Eye (tissue), 1 donor: Measurements from ENCODE around the gene SH3BP5L.

Source experiments
- DNase-seq: peaks from one replicate; pipeline ENCODE4 v3.0.0-alpha.2; 2015

The SH3BP5L gene

DNA sequence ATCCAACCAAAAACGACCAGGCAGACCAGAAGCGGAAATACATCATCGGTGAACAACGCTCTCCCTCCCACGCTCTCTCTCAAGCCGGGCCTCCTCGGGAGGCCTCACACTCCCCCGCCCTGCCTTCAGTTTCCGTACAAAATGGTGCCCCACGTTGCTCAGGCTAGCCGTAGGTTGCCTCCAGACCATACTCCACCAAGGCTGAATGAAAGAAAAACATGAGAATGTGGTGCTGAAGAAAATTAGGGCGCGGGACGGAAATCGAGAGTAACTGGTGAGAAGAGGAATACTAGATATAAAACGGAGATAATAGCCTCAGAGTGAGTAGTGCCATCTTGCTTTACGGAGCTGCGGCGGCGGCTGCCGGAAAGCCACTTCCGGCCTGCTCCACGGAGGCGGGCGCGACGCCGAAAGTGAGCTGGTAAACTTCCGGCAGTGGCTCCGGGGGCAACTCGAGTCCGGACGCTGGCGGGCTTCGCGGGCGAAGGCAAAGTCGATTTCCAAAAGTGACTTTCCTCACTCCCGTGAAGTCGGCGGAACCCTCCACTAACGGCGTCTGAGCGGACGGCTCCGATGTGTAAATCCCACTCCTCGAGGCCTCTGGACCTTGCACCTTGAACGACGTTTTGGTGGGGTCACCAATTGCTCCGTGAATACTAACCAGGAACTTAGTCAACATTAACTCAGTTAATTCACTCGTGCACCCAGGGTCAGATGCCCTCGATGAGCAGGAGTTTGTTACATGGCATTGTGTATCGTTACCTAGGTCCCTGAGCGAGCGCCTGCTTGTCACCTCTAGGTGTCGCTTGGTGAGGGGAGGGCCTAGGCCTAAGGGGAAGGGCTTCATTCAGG is at the start of gene SH3BP5L:
Gene SH3BP5L, minus strand, starts transcription at position 7 of the 852 bp plus-strand sequence. CDS start 980 bp downstream, outside the sequence.
- peak; percentile 99 for DNase-seq

DNA sequence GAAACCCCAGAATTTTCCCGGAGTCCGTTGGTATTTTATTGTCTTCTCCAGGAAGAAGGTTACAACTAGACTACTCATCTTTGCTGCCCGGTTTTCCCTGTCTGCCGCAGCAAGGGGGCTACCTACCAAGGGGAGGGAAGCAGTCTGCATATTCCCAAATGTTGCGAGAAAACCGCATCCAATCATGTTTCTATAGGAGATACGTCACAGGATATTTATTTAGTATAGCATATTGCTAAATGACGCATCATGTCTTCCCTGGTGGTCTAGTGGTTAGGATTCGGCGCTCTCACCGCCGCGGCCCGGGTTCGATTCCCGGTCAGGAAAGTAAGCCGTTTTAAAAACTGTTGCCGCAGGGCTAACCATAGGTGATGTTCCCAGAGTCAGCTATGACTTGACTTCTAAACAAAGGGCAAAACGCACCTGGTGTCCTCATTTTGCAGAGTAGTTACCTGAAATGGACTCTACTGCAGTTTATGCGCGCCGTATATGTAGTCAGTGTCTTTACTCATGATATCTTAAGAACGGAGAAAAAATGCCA is 48.3 kb upstream of the SH3BP5L start:
- DNase-seq, result peak; percentile 99

DNA sequence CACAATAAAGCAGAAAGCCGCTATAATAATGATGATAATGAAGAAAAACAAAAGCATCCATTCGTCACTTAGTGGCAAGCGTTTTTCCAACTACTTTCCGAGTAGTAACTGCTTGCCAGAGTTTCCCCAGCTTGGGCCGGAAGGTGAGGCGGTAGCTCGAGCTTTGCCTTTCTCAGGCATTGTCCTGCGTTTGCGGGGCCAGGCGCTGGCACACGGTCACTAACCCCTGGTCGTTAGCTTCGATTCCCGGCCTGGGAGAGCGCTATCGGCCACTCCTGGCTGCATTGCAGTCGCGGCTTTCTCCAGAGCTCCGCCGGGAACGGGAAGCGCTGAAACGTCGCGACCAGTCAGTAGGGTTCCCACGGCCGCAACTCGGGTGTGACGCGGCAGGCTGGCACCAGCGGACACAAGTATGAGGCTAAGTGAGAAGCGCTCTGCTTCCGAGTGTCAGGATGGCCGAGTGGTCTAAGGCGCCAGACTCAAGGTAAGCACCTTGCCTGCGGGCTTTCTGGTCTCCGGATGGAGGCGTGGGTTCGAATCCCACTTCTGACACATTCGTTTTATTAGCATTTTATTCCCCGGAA is 47.8 kb upstream of the SH3BP5L start:
- peak; percentile 100 for DNase-seq

DNA sequence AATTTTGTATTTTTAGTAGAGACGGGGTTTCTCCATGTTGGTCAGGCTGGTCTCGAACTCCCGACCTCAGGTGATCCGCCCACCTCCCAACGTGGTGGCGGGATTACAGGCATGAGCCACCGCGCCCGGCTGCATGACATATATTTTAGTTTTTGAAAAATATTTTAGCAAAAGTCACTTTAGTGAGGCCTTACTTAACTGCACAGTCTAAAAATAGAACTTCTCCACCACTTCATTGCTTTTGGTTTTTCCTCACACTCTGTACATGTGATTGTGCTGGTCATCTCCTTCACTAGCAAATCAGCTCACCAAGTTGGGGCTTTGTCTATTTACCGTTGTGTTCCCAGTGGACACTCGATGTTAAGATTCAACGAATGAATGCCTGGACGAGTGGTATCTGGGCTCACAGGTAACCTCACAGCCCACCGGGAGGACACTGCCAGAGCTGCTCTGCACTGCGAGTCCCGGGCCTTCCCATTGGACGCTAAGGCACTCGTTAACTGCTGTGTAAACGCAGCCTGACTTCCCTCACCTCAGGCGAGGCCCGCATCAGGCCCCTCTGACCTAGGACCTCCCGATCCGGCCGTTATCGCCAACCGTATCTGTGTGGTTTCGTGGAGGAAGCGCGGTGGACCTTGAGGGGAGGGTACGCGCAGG is 47.2 kb upstream of the SH3BP5L start:
- DNase-seq, result peak; percentile 91

DNA sequence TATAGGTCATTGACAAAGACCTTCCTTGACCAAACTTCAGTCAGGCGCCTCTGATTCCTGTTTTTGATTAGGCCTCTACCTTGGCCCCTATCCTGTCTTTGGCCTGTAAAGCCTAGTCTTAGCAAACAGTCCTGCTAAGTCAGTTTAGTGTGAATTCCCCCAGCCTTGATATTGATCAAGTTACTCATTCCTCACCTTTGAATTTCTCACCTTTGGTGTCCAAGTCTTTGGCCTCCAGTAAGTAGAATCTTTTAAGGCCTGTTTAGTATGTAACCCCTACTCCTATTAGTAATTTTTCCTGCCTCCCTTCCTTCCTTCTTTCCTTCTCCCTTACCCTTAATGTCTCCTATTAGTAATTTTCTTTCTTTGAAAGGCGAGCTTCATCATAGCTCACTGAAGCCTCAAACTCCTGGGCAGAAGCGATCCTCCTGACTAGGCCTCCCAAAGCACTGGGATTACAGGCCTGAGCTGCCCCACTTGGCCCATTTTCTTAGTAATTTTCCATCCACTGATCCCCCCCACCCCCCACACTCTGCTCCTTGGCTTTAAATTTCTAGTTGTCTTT is 46.2 kb upstream of the SH3BP5L start:
- no peak for DNase-seq

DNA sequence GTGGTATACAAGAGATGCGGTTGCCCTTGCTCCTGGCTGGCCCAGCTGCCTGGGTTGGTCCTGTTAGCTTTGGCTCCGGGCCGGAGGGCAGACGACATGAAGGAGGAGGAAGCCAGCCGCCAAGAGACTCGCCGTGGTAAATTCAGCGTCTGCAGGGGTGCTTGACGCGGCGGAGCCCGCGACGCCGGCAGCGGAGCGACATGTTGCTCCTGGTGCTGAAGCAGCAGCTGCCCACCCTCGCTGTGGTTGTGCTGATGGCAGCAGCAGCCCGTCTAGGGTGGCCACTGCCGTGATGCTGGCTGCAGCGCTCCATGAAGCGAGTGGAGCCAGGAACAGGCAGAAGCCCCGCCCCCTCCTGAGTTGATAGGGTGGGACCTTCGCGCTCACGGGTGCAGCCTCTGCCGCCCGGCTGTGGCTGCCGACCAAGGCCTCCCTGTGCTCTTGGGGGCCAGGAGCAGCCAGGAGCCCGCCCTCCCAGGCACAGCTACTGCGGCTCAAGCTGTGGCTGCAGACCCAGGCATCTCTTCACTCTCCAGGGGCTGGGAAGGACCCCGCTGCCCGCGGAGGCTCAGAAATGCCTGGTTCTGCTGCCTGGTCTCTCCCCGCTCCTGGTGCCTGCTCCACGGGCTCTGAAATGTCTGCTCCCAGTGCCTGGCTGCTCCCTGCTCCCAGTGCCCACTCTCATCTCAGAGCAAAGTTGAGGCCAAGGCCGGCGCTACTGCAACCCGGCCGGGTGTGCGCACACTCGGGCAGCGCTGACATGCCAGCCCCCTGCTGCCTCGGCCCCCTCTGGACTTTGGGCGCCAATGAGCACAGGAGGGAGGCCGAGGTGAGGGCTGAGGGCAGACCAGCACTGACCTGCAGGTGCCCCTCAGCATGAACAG is 37.5 kb upstream of the SH3BP5L start:
- DNase-seq, result peak; percentile 94

DNA sequence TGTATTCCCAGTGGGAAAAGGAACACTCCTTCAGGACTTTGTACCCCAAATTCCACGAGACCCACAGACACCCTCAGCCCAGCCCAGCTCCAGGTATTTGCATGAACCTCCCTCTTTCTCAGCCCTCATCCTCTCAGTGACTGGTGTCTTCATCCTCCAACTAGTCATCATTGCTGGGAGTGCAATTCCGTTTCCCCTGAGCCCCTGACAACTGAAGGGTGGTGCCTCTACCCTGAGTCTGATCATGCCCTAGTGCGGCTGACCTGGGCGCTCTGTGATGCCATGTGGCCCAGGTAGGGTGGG is 36.9 kb upstream of the SH3BP5L start:
- no peak for DNase-seq

DNA sequence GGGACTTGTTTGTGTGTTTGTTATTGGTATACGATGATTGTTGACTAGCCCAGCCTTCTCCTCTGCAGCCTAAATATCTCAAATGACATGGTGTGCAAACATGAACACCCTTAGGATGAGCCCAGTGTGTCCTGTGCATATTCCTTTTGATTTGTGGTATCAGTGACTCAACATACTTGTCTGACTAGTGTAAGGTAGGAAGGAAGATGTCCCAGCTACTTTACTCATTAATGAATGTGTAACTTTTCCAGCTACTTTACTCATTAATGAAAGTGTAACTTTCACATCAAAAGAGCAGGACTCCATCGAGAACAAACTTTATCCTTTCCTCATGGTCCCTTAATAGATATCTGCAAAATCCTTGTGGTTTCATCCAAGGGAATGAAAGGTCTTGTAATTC is 35.9 kb upstream of the SH3BP5L start:
- no peak for DNase-seq

DNA sequence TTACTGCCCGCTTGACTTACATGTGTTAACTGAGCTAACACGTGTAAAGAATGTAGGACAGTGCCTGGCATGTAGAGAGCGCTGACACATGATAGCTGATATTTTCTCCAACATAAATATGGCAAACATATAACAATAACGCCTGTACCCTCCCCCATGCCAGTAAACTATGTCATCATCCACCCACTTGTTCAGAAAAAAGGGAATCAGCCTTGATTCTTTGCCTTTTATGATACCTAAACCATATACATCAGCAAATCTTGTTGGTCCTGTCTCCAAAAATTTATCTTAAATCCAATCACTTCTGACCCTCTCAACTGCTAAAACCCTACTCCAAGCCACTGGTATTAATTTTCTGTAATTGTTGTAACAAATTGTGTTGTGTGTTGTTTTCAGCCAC is 34.3 kb upstream of the SH3BP5L start:
- no peak for DNase-seq

DNA sequence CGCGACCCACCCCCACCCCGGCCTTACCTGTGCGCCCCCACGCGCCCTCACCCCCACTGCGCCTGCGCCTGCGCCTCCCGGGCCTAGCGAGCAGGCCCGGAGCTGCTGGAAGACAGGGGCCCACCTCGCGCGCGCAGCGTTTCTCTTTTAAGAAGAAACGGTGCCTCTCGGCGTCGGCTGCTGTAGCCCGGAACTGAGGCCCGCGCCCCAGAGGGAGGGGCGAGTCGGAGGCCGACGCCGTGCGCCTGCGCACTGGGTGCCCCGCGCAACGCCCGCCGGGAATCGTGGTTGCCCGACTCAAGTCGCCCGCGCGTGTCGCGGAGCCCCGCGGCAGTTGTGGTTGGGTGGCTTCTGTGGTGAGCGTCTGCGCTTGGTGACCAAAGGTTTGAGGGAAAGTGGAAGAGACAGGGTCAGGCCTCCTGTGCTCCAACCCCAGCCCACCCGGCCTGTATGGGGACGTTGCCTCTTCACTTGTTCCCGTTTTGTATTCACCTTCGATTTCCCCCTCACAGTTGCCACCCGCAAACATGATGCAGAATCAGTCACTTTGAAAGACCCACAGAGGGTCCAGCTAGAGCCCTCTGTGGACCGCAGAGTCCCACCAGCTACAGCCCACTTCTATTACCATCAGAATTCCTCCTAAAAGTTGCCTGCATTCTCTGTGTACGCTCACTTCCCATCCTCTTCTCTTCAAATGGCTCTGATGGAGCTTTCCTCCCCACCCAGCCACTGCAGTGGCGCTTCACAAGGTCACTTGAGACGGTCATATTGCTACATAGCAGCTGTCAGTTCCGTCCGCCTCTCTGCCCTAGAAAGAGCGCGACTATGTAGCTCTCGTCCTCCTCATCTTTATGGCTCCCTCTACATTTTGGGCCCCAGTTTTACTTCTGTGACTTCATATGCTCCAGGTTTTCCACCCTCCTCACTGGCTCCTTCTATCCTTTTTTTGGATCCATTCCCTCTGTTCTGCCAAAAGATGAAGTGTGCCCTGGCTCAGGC is 33.5 kb upstream of the SH3BP5L start, which contains the start of gene ZNF692:
Gene ZNF692, minus strand, starts transcription at position 195 of the 999 bp plus-strand sequence. CDS start 776 bp downstream, outside the sequence.
- peak; percentile 99 for DNase-seq

DNA sequence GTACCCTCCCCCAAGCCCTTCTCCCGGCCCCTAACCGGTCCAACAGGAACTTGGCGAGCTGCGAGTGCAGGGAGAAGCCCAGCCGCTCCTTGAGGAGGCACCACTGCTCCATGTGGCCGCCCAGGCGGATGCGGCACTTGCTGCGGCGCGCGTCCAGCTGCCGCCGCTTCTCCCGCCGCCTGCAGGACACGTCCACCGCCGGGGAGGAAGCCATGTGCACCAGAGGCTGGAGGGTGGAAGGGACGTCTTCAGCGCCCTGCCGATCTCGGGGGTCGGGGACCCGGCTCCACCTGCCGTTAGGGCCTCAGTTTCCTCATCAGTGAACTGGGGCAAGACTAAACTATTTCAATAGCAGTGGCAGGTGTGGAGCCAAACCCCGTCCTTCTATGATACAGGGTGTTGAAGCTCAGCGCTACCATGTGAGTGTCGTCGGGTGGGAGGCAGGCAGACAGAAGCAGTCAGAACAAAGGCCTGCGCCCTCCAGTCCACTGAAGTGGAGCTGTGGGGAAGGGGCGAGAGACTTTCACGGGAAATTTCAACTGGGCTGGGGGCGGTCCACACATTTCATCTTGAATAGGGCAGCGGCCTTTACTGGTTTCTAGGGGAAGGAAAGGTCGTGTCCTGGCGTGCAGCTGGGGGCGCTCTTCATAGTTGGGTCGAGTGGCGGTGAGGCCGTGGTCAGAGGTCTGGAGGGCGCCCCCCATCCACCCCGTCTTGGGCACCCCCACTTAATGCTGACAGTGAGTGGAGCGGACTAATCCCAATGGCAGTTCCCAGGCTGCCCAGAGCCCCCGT is 32.6 kb upstream of the SH3BP5L start:
- DNase-seq, result peak; percentile 92

DNA sequence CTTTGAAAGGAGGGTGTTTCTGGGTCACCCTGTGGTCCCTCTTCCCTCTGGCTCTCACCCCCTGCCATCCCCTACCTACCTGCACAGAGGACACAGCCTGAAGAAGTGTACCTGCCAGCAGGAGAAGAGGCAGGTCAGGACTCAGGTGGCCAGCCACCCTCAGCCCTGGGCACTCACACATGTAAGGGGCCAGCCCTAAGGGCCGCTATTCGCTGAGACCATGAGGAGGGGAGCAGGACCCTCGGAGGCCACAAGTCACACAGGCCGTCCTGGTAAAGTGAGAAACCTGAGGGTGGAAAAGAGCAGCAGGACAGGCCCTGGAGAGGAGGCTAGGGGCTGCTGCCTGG is 32.0 kb upstream of the SH3BP5L start:
- DNase-seq, result no peak

DNA sequence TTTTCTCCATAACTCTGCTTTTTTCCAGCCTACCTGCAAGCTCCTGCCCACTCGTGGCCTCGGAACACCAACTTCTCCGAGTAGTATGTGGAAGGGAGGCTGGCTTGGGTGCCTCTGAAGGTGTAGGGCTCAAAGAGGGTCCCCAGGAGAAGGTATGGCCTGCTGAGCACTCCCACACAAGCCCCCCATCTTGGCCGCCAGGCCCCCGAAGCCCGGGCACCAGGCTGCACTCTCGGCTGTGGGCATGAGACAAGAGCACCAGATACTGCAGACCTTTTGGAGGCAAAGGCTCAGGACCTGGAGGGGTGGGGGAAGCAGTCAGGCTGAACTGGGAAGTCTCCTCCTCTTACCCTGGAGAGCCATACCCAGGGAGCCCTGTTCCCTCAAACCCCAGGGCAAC is 31.5 kb upstream of the SH3BP5L start:
- DNase-seq, result no peak

DNA sequence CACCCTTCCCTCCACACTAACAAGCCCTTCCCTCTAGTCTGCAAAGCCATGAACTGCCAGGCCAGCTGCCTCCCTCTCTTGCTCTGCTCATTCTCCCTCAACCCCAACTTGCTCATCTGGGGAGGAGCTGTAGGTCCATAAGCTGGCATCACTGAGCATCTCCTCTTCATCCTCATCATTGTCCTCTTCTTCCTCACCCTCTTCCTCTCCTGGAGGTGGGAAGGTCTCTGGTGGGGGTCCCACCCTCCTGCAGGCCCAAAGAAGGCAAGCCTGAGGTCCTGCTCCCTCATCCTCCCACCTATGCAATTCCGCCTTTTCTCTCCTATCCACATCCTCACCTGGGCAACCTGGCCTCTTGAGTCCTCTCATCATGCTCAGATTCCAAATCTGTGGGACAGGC is 30.5 kb upstream of the SH3BP5L start:
- DNase-seq, result no peak

DNA sequence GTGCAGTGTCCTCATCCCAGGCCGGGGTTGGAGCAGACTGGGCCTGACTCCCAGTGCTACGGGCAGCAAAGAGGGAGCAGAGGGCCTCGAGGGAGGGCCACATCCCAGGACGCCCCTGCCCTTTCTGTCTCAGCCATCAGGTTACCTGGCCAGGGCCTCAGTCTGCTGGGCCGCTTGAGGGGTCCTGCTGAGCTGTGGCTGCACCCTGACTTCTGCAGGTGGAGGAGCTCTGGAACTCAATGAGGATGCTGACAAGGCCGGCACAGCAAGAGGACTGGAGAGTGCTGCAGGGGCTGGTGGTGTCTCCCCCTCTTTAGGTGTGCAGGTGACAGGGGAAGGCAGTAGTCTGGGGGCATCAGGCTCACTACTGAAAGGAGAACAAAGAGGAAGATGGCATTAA is 29.9 kb upstream of the SH3BP5L start:
- DNase-seq, result no peak

DNA sequence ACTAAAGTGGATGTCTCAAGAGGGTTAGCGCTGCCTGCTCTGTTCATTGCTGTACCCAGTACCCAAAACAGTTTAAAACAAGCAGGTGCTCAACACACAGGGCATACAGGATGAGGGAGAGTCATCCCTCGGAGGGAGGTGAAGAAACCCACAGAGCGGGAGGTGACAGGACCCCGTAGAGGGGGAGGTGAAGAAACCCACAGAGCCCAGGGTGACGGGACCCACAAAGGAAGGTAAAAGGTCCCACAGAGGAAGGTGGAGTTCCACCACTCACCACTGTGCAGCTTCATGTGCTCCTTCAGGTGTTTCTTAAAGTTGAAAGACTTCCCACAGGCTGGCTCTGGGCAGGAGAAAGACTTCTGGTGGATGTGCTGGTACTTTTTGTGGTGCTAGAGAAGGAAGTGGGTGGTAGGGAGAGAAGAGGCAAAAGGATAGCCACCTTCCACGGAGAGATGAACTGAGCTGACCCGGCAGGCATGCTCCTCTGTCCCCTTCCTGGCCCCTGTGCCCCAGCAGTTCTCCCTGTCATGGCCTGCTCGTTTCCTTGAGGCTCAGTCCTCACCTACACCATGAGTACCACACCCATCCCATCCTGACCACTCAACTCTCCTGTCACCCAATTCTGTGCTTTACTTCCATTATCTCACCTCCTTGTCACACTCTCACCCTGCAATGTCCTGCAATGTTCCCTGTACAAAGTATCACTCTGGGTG is 28.1 kb upstream of the SH3BP5L start:
- no peak for DNase-seq

DNA sequence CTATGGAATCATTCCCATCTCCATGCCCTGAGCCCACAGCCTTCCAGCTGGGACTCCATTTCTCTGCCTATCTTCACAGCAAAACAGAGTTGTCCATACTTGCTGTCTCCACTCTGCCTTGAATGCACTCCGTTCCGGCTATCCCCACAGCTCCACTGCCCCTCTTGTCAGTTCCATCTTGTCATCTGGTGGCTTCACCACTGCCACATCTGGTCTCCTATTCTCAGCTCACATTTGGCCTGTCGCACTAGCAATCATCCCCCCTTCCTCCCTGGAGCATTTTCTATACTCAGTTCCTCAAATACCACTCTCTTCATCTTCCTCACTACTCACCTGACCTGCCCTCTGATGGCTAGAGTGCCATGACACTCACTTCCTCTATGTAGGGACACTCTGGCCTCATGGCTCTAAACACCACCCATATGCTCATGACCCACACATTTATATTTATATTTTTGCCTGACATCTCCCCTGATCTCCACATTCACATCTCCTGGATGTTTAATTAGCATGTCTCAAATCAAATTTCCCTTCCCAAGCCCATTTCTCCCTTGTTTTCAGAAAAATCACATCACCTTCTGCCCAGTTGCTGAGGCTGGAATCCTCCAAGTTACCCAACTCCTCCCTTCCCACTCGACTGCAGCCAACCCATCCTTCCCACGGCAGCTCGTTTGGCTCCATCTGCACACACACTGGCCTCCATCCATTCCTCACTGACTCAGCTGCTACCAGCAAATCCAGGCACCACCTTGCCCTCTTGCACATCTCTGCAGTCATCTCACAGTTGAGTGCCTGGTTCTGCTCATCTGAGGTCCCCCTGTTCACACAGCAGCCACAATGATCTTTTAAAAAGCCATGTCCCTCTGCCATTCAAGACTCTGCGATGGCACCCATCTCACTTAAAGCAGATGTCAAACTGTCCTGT is 27.0 kb upstream of the SH3BP5L start:
- no peak for DNase-seq

DNA sequence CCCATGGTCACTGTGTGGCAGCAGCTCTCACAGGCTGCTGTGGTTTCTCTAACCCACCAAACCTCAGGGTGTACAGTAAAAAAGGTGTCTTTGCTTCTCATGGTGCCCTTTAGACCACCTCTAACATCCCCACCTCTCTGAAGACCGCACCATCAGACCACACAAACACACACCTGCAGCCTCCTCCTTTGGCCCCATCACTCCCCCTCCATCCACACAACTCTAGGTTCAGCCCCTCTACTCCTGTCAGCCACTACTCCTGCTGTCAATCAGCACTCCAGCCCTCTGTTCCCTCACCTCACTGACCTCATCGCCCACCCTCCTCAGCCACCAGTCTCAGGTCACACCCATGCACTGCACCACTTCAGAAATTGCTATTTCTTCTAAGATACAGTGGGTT is 25.7 kb upstream of the SH3BP5L start:
- DNase-seq, result no peak
